ENCODE results near the gene MYRF.

- TF ChIP-seq SIN3A (IDR thresholded peaks at IDR 0.05; ENCODE audit: borderline replicate concordance in 2 of 2, control insufficient read depth in 1 of 2, low read depth in 2 of 2, low read length in 2 of 2), result no peak
- TF ChIP-seq MGA (IDR thresholded peaks at IDR 0.05), result no peak
Observed at GRCh38 chr11:61713464-61713863, 39.0 kb upstream of the MYRF start.

All from K562 (cell line).